Skin epidermis (tissue), 12 donors: ENCODE results near the gene RCAN3.

Experiments
- H3K27ac ChIP-seq, 21 experiments: fragments of 200-600 bp; sonication (generic) in 11 of 21; one replicate each; pipeline ENCODE4 v1.5.0; 2020; ENCODE audit warnings: mild to moderate bottlenecking in 3 of 21, inconsistent platforms in 2 of 21, moderate library complexity in 2 of 21
- H3K4me3 ChIP-seq, 7 experiments: fragments of 200-600 bp; sonication (generic) in 2 of 7; one replicate each; pipeline ENCODE4 v1.5.0; 2020; ENCODE audit warnings: inconsistent platforms in 2 of 7, mild to moderate bottlenecking in 2 of 7, moderate library complexity in 1 of 7

Gene RCAN3

GRCh38 chr1:24566236-24566867 is 63.7 kb downstream of the RCAN3 start:
- Histone ChIP-seq H3K4me3 (no peak overlapping the region), H3K27ac (no peak overlapping the region)

- no peak overlapping the region for H3K4me3 ChIP-seq
- no peak overlapping the region for H3K27ac ChIP-seq
Measured at GRCh38 chr1:24567792-24568388, 65.3 kb downstream of the RCAN3 start.

GRCh38 chr1:24568475-24568874 is 65.8 kb downstream of the RCAN3 start:
- no peak overlapping the region for H3K4me3 ChIP-seq
- no peak overlapping the region for H3K27ac ChIP-seq

- H3K4me3 ChIP-seq: no peak overlapping the region
Measured at GRCh38 chr1:24570265-24571125, 67.9 kb downstream of the RCAN3 start.

GRCh38 chr1:24572301-24572700 is 69.7 kb downstream of the RCAN3 start:
- H3K27ac ChIP-seq: no peak overlapping the region
- no peak overlapping the region for H3K4me3 ChIP-seq

More at GRCh38 chr1:24570265-24571125, 67.9 kb downstream of the RCAN3 start:
- H3K27ac ChIP-seq: no peak overlapping the region

- Histone ChIP-seq H3K4me3 (no peak overlapping the region), H3K27ac (no peak overlapping the region)
Measured at GRCh38 chr1:24575905-24576587, 73.4 kb downstream of the RCAN3 start.

GRCh38 chr1:24578846-24579245 is 76.2 kb downstream of the RCAN3 start:
- Histone ChIP-seq H3K4me3 (no peak overlapping the region), H3K27ac (no peak overlapping the region)

- H3K4me3 ChIP-seq: no peak overlapping the region
Measured at GRCh38 chr1:24580756-24581155, 78.1 kb downstream of the RCAN3 start.

GRCh38 chr1:24584171-24584647 is 81.6 kb downstream of the RCAN3 start:
- no peak overlapping the region for H3K27ac ChIP-seq
- H3K4me3 ChIP-seq: no peak overlapping the region

More at GRCh38 chr1:24580756-24581155, 78.1 kb downstream of the RCAN3 start:
- H3K27ac ChIP-seq: no peak overlapping the region

- no peak overlapping the region for H3K27ac ChIP-seq
- H3K4me3 ChIP-seq: no peak overlapping the region
Measured at GRCh38 chr1:24586119-24586518, 83.5 kb downstream of the RCAN3 start.

GRCh38 chr1:24586970-24587820 is 84.6 kb downstream of the RCAN3 start:
- no peak overlapping the region for H3K4me3 ChIP-seq
- no peak overlapping the region for H3K27ac ChIP-seq

- Histone ChIP-seq H3K27ac (no peak overlapping the region), H3K4me3 (no peak overlapping the region)
Measured at GRCh38 chr1:24588573-24588972, 85.9 kb downstream of the RCAN3 start.

- Histone ChIP-seq H3K27ac (no peak overlapping the region), H3K4me3 (no peak overlapping the region)
Measured at GRCh38 chr1:24589200-24589599, 86.6 kb downstream of the RCAN3 start.
